ENCODE data around the gene LRRC1.
"Not testable (repeated sequence)": the region's sequence is repeated elsewhere in the genome, so short reads cannot be mapped to it uniquely, and the experiment has no call there.

LRRC1 gene

GRCh38 chr6:53794720-53795339, at the start of gene LRRC1:
TSS of gene LRRC1 (plus strand) at chr6:53795005. CDS start at chr6:53795257, 252 bp downstream.
- DNase-seq (ENCODE audit: low spot score): peak; percentile 94

- DNase-seq (ENCODE audit: low spot score): no peak
Observed at GRCh38 chr6:53746442-53747103, 48.2 kb upstream of the LRRC1 start.

- no peak for DNase-seq (ENCODE audit: low spot score)
Observed at GRCh38 chr6:53750052-53750650, 44.7 kb upstream of the LRRC1 start.

DNA sequence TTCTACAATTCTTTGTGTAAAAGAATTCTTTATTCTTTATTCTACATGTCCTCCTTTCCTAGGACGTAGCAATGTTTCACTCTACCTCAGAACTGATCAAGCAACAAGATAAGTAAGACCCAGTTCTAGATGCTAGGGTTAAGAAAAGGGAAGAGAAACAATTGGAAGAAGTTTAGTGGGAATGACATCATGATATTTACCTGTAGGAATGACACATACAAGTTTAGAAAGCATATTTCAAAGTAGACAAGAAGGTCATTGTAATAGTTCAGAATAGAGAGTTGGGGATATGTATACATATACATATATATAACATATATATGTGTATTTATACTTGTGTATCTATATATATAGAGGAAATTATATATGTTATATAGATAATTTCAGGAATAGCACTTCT, 43.4 kb upstream of the LRRC1 start:
- DNase-seq (ENCODE audit: low spot score): no peak

GRCh38 chr6:53752440-53752839, 42.4 kb upstream of the LRRC1 start:
- no peak for DNase-seq (ENCODE audit: low spot score)

- no peak for DNase-seq (ENCODE audit: low spot score)
Observed at GRCh38 chr6:53752856-53753255, 41.9 kb upstream of the LRRC1 start.

DNA sequence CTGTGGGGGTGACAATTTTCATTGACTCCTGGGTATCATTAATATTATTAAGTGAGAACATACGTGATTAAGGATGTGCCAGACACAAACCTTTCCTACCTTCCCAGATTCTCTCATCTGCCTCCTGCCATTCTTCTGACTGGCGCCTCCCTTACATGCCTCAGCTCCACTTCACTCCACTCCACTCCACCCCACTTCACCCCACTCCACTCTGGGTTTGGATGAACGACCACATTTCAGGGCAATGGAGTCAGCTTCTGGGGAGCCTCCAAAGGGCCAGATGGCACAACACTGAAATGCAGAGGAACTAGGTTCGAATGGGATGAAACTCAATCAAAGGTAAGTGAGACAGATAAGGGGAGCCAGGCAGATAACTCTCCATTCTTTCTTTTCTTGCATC, 40.5 kb upstream of the LRRC1 start:
- DNase-seq (ENCODE audit: low spot score): no peak

DNA sequence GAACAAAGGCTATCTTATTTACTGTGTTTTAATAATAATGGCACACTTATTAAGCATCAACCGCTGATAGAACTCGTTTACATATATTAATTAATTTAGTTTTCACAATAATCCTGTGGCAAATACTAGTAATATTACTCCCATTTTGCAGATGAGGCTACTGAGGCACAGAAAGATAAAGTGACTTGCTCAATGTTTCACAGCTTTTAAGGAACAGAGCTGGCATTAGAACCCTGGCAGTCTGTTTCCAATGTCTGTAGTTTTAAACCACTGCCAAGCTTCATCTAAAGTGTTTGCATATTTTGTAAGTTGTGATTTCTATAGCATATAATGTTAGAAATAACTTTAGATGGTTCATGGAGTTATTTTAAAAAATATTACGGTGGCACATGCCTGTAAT, 38.4 kb upstream of the LRRC1 start:
- no peak for DNase-seq (ENCODE audit: low spot score)

DNA sequence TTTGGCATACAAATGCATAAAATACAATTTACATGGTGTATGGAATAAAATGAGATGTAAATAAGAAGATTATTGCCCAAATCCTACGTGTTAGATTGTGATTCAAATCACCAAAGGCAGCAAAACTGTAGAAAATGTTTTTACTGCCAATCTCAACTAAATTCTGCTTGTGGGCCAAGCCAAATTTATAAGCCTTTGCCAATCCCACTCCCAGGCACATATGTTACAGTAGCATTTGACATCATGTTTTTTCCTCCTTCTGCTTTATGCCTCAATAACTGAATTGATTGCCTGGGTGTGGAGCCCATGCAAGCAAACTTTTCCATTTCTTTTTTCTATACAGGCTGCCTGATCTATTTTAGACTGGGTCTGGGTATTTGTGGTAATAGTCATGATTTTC, 36.3 kb upstream of the LRRC1 start:
- no peak for DNase-seq (ENCODE audit: low spot score)

- DNase-seq (ENCODE audit: low spot score): no peak
Observed at GRCh38 chr6:53761036-53761435, 33.8 kb upstream of the LRRC1 start.

DNA sequence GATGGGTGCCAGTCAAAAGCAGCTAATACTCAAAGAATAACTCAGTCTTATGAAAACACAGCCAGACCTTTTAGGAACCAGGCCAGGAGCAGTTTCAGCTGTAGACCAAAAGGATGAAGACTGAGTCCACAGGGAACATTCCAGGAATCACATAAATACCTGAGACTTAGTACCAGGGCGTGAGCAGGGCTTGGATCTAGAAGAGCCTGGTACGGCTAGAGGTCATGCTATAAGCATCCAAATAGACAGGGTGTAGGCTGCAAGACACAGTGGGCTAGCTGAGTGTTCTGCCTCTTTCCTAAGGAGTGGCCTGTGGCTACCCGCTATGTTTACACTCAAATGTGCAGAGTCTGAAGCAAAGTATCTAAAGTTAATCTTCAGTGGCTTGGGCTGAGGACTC, 29.5 kb upstream of the LRRC1 start:
- DNase-seq (ENCODE audit: low spot score): no peak

DNA sequence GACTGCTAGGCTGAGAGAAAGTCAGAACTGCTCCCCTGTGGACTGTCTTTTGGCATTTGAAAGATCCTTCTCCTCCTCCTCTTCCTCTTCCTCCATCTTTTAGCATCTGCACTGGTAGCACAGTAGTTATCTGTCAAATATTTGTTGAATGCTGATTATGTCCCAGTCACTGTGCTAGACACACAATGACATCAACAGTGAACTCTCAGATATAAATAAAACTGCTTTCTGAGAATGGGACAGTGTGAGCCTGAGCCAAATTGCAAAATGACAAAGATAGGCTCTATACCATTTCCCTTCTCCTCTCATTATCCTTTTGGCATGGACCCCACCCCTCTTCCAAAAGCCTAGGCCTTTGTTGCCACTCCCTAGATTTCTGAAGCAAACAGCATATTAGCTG, 27.9 kb upstream of the LRRC1 start:
- DNase-seq (ENCODE audit: low spot score): no peak

- DNase-seq (ENCODE audit: low spot score): no peak
Observed at GRCh38 chr6:53767941-53768340, 26.9 kb upstream of the LRRC1 start.

DNA sequence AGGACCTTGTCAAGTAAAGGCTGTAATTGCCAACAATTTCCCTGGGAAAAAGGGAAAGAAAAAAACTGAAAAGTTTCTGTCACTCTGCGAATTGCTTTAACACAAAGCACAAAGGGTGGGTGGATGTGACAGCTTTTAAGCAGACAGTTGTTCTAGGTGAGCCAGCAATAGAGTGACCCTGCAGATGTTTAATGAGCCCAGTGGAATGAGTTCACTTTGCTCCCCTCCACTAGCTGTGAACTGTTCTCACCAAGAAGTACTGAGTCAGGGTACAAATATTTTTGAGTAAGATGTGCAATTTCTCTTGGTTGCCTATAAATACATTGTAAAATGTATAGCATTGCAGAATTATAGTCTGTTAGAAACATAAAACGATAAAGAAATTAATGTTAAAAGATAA, 26.2 kb upstream of the LRRC1 start:
- no peak for DNase-seq (ENCODE audit: low spot score)

GRCh38 chr6:53770780-53771249, 24.0 kb upstream of the LRRC1 start:
- DNase-seq (ENCODE audit: low spot score): no peak

GRCh38 chr6:53771785-53772624, 22.8 kb upstream of the LRRC1 start:
- DNase-seq (ENCODE audit: low spot score): no peak

- DNase-seq (ENCODE audit: low spot score): no peak
Observed at GRCh38 chr6:53773044-53773696, 21.6 kb upstream of the LRRC1 start.

GRCh38 chr6:53776152-53776551, 18.7 kb upstream of the LRRC1 start:
- DNase-seq (ENCODE audit: low spot score): not testable (repeated sequence)

DNA sequence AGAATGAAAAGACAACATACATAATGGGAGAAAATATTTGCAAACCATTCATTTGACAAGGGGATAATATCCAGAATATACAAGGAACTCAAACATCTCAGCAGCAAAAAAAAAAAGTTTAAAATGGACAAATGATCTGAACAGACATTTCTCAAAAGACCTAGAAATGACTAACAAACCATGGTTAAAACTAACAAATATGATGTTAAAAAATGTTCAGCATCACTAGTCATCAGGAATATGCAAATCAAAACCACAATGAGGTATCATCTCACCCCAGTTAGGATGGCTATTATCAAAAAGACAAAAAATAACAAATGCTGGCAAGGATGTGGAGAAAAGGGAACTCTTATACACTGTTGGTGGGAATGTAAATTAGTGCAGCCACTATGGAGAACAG, 9.8 kb upstream of the LRRC1 start:
- DNase-seq (ENCODE audit: low spot score): not testable (repeated sequence)

- no peak for DNase-seq (ENCODE audit: low spot score)
Observed at GRCh38 chr6:53786832-53787231, 8.0 kb upstream of the LRRC1 start.

GRCh38 chr6:53790886-53791285, 3.9 kb upstream of the LRRC1 start:
- no peak for DNase-seq (ENCODE audit: low spot score)

GRCh38 chr6:53792016-53792415, 2.8 kb upstream of the LRRC1 start:
- no peak for DNase-seq (ENCODE audit: low spot score)
